Measurements from ENCODE around the gene GIGYF2.

The GIGYF2 gene

DNA sequence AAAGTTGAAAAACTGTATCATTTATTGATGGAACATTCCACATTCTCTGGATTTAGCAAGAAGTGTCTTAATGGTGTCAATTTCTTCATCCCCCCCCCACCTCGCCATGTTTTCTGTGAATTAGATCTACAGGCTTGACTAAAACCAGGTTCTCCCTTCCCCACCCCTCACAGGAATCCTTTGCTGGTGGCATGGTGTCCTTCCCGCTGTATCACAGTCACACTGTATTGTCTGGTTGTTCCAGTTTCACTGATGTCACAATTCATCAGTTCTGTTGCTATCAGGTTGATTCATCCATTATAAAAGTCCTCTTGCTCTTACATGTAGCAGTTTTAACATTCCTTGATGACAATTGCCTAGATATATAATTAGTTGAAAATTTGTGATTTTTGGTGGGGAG lies 166.9 kb downstream of the GIGYF2 start:
- H3K27me3 ChIP-seq (ENCODE audit: insufficient read depth, poor library complexity, severe bottlenecking), result no peaks in the 10 kb centered on the region
- no peak for DNase-seq (ENCODE audit: low read depth in 1 of 2, low spot score in 1 of 2)
- no peak overlapping the region for H3K4me3 ChIP-seq (replicated peaks; ENCODE audit: insufficient read depth, low read length)
- H3K27ac ChIP-seq (replicated peaks), result no peak overlapping the region
- TF ChIP-seq GABPA (IDR thresholded peaks at IDR 0.05; ENCODE audit: low read depth) (no peak), POLR2AphosphoS5 (IDR thresholded peaks at IDR 0.05; ENCODE audit: low read depth) (no peak), SPI1 (IDR thresholded peaks at IDR 0.05; ENCODE audit: borderline replicate concordance, low read depth) (no peak)
- TF ChIP-seq, protein P1, sequence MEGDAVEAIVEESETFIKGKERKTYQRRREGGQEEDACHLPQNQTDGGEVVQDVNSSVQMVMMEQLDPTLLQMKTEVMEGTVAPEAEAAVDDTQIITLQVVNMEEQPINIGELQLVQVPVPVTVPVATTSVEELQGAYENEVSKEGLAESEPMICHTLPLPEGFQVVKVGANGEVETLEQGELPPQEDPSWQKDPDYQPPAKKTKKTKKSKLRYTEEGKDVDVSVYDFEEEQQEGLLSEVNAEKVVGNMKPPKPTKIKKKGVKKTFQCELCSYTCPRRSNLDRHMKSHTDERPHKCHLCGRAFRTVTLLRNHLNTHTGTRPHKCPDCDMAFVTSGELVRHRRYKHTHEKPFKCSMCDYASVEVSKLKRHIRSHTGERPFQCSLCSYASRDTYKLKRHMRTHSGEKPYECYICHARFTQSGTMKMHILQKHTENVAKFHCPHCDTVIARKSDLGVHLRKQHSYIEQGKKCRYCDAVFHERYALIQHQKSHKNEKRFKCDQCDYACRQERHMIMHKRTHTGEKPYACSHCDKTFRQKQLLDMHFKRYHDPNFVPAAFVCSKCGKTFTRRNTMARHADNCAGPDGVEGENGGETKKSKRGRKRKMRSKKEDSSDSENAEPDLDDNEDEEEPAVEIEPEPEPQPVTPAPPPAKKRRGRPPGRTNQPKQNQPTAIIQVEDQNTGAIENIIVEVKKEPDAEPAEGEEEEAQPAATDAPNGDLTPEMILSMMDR (IDR thresholded peaks at IDR 0.05; ENCODE audit: insufficient read depth, low read length), result no peak
- TF ChIP-seq, protein P2, sequence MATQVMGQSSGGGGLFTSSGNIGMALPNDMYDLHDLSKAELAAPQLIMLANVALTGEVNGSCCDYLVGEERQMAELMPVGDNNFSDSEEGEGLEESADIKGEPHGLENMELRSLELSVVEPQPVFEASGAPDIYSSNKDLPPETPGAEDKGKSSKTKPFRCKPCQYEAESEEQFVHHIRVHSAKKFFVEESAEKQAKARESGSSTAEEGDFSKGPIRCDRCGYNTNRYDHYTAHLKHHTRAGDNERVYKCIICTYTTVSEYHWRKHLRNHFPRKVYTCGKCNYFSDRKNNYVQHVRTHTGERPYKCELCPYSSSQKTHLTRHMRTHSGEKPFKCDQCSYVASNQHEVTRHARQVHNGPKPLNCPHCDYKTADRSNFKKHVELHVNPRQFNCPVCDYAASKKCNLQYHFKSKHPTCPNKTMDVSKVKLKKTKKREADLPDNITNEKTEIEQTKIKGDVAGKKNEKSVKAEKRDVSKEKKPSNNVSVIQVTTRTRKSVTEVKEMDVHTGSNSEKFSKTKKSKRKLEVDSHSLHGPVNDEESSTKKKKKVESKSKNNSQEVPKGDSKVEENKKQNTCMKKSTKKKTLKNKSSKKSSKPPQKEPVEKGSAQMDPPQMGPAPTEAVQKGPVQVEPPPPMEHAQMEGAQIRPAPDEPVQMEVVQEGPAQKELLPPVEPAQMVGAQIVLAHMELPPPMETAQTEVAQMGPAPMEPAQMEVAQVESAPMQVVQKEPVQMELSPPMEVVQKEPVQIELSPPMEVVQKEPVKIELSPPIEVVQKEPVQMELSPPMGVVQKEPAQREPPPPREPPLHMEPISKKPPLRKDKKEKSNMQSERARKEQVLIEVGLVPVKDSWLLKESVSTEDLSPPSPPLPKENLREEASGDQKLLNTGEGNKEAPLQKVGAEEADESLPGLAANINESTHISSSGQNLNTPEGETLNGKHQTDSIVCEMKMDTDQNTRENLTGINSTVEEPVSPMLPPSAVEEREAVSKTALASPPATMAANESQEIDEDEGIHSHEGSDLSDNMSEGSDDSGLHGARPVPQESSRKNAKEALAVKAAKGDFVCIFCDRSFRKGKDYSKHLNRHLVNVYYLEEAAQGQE (IDR thresholded peaks at IDR 0.05; ENCODE audit: insufficient replicate concordance, low read depth), result no peak

DNA sequence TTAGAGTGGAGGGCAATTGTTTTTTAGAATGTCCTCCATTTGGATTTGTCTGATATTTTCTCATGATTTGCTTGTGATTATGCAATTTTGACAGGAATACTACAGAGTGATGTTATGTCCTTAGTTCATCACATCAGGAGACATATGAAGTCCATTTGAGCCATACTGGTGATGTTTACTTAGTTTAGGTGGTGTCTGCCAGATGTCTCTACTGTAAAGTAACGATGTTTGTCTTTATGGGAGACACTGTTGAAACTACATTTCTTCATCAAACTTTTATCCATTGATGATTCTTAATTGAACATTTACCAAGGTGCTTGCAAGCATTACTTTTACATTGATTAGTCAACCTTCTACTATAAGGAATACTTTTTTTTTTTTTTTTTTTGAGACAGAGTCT lies 168.0 kb downstream of the GIGYF2 start:
- Histone ChIP-seq H3K27me3 (ENCODE audit: insufficient read depth, poor library complexity, severe bottlenecking) (no peaks in the 10 kb centered on the region), H3K4me3 (replicated peaks; ENCODE audit: insufficient read depth, low read length) (no peak overlapping the region), H3K27ac (replicated peaks) (no peak overlapping the region)
- no peak for DNase-seq (ENCODE audit: low read depth in 1 of 2, low spot score in 1 of 2)
- TF ChIP-seq, protein P1 (IDR thresholded peaks at IDR 0.05; ENCODE audit: insufficient read depth, low read length), result no peak

DNA sequence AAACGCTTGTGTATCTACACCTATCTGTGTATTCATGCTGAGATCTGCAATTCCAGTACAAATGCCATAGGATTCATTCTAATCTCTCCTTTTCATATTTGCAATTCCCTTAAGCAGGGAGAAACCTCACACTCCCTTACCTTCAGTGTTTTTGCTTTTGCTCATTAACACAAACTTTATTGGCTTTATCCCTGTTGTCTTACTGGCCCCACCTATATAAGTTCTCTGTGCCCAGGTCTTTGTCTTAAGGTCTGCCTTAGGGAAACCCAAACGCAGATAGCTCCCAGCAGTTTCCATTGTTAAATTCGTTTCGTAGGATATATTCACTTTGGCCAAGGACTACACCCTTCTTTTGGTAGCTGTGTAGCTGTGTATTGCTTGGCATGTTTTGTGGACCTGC lies 169.0 kb downstream of the GIGYF2 start:
- H3K4me3 ChIP-seq (replicated peaks; ENCODE audit: insufficient read depth, low read length), result no peak overlapping the region
- no peak overlapping the region for H3K27ac ChIP-seq (replicated peaks)
- no peaks in the 10 kb centered on the region for H3K27me3 ChIP-seq (ENCODE audit: insufficient read depth, poor library complexity, severe bottlenecking)
- no peak for DNase-seq (ENCODE audit: low read depth in 1 of 2, low spot score in 1 of 2)
- TF ChIP-seq POLR2AphosphoS5 (IDR thresholded peaks at IDR 0.05; ENCODE audit: low read depth) (no peak), GABPA (IDR thresholded peaks at IDR 0.05; ENCODE audit: low read depth) (no peak), SPI1 (IDR thresholded peaks at IDR 0.05; ENCODE audit: borderline replicate concordance, low read depth) (no peak)
- TF ChIP-seq, protein P2 (IDR thresholded peaks at IDR 0.05; ENCODE audit: insufficient replicate concordance, low read depth), result no peak
- TF ChIP-seq, protein P1 (IDR thresholded peaks at IDR 0.05; ENCODE audit: insufficient read depth, low read length), result no peak
